Ramos (cell line): ENCODE measurements around the gene LNX1.

Source experiments
- in situ Hi-C: fragments of 300-500 bp; cut with MboI; formaldehyde crosslinking; loops from one replicate; pipeline ENCODE4 v1.14.3; 2022; ENCODE audit warnings: low sequenced_read_pairs; ENCODE audit not compliant: unreplicated experiment

The LNX1 gene

DNA sequence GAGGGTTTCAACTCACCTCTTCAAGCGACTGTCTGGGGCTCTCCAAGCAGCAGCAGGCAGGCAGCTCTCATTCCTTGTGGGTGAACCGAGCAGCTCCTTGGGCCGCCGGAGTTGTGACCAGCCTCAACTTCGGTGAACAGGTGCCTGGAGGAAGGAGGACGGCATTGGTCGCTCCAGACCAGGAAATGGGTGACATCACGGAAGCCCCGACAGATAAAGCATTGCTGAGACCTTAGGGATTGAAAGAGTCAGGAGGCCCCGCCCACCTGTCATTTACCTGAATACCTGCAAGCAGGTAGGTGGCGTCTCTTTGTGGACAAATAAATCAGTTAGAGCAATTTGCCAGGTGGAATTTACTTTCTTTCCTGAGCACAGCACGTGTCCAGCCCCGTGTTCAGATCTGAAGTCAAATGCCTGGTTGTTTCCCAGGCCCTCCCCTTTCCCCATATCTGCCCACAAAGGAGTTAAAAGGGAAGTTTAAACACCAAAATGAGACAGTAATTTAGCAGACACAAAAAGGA lies at the start of gene LNX1:
LNX1 (minus strand) TSS at position 115 of the 521 bp plus-strand sequence. CDS start 17,484 bp downstream, outside the sequence.
- in situ Hi-C loops = no loop called here

GRCh38 chr4:53640576-53641453 lies 49.5 kb upstream of the LNX1 start:
- in situ Hi-C loops = no loop called here

DNA sequence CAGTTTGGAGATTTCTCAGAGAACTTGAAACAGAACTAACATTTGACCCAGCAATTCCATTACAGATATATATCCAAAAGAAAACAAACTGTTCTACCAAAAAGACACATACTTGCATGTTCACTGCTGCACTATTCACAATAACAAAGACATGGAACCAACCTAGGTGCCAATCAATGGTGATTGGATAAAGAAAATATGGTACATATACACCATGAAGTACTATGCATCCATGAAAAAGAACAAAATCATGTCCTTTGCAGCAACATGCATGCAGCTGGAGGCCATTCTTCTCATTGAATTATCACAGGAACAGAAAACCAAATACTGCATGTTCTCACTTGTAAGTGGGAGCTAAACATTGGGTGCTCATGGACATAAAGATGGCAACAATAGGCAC lies 47.6 kb upstream of the LNX1 start:
- in situ Hi-C loops = no loop called here

GRCh38 chr4:53637348-53637747 lies 46.1 kb upstream of the LNX1 start:
- in situ Hi-C loops = no loop called here

- in situ Hi-C loops = no loop called here
Observed at GRCh38 chr4:53635697-53636483, 44.6 kb upstream of the LNX1 start.

DNA sequence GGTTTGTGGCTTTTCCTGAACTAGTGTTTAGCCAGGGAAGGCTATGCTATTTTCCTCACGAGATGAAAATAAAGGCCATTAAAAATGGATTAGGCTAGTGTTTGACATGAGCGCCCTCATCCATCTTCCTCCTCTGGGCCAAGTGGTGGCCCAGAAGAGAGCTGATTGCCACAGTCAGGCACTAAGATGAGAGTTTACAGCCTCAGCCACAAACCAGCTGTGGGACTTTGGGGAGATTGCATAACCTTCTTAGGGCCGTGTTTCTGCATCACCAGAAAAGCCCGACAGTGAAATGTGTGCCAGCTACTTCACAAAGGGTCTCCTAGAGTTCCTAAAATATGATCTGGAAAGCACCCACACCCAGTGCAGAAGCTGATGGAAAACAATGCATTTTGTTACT lies 42.3 kb upstream of the LNX1 start:
- in situ Hi-C loops = no loop called here

GRCh38 chr4:53629296-53629695 lies 38.0 kb upstream of the LNX1 start:
- in situ Hi-C loops = no loop called here

GRCh38 chr4:53626491-53626890 lies 35.2 kb upstream of the LNX1 start:
- in situ Hi-C loops = no loop called here

DNA sequence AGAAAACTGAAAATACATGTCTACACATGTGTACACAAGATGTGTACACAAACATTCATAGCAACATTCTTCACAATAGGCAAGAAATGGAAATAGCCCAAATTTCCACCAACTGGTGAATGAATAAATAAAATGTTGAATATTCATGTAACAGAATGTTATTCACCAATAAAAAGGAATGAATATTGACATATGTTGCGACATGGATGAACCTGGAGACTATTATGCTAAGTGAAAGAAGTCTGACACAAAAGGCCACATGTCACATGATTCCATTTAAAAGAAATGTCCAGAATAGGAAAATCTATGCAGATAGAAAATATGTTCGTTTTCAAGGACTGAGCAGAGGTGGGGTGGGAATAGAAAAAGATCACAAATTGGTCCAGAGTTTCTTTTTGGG lies 34.6 kb upstream of the LNX1 start:
- in situ Hi-C loops = no loop called here

- in situ Hi-C loops = no loop called here
Observed at GRCh38 chr4:53622739-53623151, 31.5 kb upstream of the LNX1 start.

- in situ Hi-C loops = no loop called here
Observed at GRCh38 chr4:53620956-53621355, 29.7 kb upstream of the LNX1 start.

DNA sequence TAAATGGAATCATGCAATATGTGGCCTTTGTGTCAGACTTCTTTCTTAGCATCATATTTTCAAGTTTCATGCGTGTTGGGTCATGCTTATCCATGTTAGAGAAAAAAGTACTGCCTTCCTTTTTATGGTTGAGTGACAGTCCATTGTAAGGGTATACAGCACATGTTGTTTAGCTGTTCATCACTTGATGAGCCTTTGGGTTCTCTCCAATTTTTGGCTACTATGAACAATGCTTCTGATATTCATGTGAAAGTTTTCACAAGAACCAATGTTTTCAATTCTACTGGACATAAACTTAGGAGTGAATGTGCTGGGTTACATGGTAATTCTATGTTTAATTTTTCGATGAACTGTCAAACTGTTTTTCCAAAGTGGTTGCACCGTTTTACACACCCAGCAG lies 28.1 kb upstream of the LNX1 start:
- in situ Hi-C loops = no loop called here

GRCh38 chr4:53618321-53618720 lies 27.0 kb upstream of the LNX1 start:
- in situ Hi-C loops = no loop called here

- in situ Hi-C loops = no loop called here
Observed at GRCh38 chr4:53617101-53617680, 25.9 kb upstream of the LNX1 start.

GRCh38 chr4:53616219-53616618 lies 24.9 kb upstream of the LNX1 start:
- in situ Hi-C loops = no loop called here

GRCh38 chr4:53614591-53614990 lies 23.3 kb upstream of the LNX1 start:
- in situ Hi-C loops = no loop called here

- in situ Hi-C loops = no loop called here
Observed at GRCh38 chr4:53613428-53613827, 22.1 kb upstream of the LNX1 start.

GRCh38 chr4:53608649-53609048 lies 17.4 kb upstream of the LNX1 start:
- in situ Hi-C loops = no loop called here

DNA sequence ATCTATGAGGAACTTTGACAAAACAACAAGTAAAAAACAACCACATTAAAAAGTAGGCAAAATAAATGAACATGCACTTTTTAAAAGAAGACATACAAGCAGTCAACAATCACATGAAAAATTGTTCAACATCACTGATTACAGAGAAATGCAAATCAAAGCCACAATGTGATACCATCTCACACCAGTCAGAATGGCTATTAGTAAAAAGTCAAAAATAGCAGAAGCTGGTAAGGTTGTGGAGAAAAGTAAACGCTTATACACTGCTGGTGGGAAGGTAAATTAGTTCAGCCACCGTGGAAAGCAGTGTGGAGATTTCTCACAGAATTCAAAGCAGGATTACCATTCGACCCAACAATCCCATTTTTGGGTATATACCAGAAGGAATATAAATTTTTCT lies 17.0 kb upstream of the LNX1 start:
- in situ Hi-C loops = no loop called here

GRCh38 chr4:53605783-53606182 lies 14.5 kb upstream of the LNX1 start:
- in situ Hi-C loops = no loop called here

DNA sequence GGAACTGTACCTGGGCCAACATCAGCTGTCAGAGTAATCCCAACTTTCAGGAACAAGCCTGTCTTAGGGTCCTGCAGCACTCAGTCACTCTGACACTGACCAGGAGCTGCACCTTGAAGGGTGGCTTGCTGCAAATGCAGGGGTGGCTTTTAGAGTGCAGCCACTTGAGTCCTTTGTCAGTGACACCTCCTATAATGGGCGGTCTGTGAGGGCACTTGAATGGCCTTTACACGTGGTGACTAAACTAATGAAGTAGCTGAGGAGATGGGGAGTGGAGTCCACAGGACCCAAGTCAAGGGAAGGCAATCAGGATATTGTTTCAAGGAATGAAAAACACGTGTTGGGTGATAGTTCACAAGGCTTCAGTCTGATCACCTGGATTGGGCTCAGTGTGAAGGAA lies 11.1 kb upstream of the LNX1 start:
- in situ Hi-C loops = no loop called here
